Measurements from ENCODE around the gene KCNA3.
"Not testable (repeated sequence)": the region's sequence is repeated elsewhere in the genome, so short reads cannot be mapped to it uniquely, and the experiment has no call there.

Gene KCNA3

DNA sequence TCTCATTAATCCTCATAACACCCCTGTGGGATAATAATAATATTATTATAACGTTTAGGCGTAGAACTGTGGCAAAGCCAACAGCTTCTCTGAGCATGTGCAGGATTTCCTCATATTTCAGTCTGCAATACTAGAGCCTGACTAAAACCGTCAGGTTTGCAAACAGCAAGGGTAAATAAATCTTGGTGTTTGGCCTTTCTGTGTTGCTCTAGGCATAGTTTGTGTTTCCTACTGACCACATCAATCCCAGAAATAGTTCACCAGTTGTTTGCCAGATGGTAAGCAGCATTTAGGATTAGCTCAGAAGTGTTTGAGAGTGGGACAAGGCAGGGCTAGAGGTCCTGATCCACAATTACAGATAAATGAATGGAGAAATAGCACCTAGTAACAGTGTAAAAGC is 2.8 kb upstream of the KCNA3 start:
- no peak for DNase-seq

DNA sequence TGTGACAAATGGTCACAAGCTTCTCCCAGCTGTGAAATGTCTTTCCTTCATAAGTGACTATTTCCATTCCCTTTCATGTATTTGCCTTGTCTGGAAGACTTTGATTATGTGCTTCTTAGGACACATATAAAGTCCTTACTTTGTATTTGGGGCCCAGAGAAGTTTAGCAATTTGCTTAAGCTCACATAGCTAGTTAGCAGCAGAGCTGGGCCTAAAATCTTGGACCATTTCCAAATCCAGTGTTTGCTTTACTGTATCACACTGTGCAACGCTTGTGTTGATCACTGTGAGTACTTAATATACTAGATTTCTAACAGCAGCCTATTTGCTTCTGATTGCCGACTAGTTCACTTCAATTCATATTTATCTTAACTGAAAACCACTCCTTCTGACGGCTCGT is 2.2 kb upstream of the KCNA3 start:
- no peak for DNase-seq

DNA sequence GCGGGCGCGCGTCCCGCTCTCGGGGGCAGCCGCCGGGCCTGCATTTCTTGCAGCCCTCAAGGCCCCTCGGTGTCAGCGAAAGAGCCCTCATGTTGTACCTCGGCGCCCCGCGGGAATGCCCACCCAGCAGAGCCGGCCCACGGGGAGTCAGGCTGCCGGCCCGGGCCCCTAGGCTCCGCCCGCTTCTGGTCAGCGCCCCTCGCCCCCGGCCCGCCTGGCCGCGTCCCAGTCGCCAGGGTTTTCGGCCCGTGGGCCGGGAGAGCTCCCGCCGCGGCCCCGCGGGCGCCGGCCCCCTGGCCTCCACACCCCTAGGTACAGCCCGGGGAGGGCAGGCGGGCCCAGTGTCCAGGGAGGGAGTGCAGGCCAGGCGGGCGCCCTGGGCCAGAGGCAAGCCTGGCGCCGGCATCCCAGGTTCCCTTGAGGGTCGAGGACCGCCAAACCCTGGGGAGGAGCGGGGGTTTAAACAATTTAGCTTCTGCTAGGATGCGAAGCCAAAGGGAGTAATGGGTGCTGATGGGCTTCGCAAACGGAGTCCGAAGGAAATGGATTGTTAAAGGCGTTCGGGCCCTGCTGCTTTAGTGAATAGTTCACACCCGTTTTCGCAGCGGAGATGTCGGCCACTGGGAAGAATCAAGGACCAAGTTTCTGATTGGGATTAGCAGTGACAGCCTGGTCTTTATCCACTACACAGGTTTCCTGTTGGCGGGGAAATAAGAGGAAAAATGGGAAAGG is 486 bp upstream of the KCNA3 start:
- no peak for DNase-seq

DNA sequence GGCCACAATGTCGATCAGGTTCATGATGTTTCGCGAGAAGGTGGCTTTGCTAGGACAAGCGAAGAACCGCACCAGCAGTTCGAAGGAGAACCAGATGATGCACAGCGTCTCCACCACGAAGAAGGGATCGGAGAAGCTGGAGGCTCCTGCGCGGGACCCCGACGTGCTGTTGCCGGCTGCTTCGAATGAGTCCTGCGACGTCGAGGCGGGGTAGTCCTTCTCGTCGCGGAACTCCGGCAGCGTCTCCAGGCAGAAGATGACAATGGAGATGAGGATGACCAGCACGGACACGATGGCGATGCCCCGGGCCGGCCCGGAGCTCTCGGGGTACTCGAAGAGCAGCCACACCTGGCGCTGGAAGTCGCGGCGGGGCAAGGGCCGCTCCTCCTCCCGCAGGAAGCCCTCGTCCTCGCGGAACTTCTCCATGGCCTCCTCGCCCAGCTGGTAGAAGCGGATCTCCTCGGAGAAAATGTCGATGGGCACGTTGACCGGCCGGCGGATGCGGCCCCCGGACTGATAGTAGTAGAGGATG is 869 bp downstream of the KCNA3 start:
- no peak for DNase-seq

DNA sequence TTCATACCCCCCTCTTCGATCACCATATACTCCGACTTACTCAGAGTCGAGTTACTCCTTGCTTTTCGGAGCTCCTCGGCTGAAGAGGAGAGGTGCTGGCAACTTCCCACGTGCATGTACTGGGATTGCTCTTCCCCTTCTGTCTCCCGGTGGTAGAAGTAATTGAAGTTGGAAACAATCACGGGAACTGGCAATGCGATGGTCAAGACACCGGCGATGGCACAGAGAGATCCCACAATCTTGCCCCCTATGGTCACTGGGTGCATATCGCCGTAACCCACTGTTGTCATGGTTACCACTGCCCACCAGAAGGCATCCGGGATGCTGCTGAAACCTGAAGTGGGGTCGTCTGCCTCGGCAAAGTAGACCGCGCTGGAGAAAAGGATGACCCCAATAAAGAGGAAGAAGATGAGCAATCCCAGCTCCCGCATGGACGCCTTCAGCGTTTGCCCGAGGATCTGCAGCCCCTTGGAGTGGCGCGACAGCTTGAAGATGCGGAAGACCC is 1.5 kb downstream of the KCNA3 start:
- no peak for DNase-seq

DNA sequence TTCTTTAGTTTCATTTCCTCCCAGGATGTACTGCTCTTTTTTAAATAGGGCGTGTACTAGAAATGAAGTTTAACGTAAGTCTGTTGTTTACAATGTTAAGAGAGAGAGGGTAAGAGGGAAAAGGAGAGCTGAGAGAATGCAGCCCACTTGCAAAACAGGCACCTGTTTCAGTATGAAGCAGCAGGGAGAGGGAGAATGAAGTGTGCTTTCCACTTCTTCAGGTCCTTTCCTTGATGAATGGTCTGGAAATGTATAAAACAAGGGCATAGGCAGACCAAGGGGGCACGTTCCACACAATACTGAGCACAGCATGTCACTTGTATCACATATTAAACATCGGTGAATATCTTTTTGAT is 2.0 kb downstream of the KCNA3 start:
- no peak for DNase-seq

DNA sequence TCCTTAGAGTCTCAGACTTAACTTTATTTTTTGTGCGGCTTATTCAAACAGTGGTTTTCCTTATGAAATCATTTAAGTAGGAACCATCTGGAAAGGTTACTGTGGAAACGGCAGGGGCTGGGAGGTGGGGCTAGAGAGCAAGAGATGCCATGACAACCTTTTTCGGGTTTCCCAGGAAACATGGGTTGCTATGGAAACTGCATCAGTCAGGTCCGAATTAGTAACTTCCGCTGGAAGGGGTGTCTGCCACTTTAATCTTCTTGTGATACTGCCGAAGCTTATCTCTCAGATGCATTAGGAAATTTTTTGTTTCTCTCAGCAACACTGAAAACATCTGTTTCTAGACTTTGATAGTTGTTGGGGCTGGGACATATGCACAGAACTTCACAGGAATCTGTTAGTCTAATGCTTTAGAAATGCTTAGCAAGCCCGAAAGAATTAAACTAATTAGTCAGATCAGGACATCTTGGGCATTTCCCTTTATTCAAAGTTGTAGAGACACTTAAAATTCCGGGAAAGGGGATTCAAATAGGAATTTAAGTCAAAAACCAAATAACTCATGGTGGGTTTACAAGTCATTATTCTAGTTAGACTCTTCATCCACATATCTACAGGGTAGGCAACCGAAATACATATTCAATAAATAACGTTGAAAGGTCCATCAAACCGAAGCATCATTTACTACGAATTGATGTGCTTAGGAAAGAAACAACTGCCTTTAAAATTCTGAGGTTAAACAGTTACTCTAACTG is 2.6 kb downstream of the KCNA3 start:
- DNase-seq = no peak

DNA sequence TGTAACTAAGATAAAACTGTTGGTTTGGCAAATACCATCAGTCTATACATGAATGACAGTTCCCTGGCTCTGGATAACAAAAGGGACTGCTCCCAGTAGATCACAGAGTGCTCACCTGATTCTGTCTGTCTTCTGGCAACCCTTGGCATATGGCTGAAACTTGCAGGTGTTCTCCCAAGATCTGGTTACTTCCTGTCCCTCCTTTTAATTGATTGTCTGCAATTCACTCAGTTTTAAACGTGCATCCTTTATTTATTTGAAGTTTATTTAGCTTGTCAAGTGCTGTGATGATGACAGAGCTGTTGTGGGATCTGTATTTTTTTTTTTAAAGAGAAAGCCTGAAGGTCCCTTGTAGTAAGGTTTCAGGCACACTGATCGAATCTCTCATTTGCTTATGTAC is 3.4 kb downstream of the KCNA3 start:
- DNase-seq = no peak

DNA sequence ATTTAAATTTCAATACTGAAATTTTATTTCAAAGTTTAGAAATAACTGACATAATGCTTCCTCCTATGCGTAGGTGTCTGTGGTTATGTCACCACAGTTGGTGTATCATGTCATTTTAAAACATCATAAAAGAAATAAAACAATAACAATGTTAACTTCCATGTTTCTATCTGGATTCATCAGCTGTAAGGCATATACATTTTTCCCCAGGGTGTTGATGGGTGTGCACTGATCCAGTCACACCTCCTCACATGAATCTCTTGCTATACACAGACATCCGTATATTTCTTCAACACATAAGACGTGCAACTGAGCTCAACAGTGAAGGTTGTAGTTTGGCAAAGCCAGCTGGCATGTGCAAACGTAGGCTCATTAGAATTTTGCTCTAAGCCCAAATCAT is 6.2 kb downstream of the KCNA3 start:
- no peak for DNase-seq

DNA sequence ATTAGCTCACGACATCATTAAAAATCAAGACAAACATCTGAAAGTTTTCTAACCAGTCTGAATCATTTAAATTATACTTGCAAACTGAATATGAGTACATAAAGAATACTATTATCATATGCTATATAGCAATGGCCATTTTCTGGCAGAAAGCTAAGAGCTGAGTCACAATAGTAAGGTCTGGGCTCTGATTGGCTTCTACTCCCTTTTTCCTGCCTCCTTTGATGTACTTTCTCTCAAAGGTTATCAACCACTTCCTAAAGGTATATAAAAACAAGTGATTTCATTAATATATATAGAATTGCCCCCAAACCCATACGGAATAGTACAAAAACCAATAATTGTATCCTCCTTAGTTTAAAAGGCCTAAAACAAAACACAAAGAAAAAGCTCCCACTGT is 7.0 kb downstream of the KCNA3 start:
- DNase-seq = no peak

DNA sequence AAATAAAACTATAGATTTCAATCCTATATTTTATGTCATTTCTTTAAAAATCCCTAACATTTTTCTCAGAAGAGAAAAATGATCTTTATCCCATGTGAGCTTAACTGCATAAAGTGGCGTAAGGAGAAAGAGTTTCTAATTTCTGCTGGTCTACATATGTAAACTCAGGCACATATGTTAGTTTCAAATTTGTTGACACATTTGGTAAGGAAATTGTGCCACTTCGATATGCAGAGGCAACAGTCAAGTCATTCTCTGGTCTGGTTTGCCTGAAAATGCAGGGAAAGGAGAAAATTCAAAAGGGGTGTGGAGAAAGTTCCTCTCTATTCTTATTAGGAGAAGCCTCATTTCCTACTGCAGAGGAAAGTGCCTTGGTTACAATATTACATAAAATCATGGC is 11.5 kb downstream of the KCNA3 start:
- DNase-seq = no peak

DNA sequence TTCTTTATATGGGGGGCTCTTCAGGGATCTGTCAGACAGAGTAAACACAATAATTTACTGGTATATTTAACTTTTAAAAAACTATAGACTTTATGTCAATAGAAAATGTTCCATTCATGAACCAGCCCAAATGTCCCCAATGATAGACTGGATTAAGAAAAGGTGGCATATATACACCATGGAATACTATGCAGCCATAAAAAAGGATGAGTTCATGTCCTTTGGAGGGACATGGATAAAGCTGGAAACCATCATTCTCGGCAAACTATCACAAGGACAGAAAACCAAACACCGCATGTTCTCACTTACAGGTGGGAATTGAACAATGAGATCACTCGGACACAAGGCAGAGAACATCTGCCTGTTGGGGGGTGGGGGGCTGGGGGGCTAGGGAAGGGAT is 15.2 kb downstream of the KCNA3 start:
- DNase-seq = not testable (repeated sequence)

DNA sequence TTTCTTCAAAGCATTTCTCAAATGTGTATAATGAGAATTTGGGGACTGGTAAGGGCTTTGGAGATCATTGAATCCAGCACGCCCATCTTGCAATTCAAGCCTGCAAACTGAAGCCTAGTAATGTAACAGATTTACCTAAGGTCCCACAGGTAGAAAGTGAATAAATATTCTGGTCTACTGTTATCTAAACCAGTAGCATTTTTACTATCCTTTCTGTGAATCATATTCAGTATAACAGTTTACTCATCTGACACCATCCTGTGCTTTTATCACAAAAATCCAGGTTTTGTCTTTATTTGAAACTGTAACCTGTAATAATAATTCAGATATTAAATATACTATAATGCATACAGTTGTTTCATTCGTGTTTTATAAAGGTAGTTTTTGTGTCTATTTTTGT is 17.4 kb downstream of the KCNA3 start:
- DNase-seq = no peak

DNA sequence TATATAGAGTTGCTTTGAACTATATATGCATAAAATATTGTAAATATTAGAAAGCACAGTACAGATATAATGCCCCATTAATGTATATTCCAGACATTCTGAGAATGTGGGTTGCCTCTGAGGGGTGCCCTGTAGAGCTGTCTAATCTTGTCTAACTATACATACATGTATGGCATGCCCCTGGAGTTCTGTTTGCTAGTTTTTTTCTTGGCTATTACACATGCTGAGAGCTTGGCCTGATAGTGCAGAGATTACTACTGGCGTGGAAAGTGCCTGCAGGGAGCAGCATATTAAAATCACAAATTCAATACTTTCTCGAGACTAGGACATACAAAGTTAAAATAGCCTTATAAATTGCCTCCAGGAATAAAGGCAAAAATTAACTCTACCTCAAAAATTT is 24.1 kb downstream of the KCNA3 start:
- no peak for DNase-seq

DNA sequence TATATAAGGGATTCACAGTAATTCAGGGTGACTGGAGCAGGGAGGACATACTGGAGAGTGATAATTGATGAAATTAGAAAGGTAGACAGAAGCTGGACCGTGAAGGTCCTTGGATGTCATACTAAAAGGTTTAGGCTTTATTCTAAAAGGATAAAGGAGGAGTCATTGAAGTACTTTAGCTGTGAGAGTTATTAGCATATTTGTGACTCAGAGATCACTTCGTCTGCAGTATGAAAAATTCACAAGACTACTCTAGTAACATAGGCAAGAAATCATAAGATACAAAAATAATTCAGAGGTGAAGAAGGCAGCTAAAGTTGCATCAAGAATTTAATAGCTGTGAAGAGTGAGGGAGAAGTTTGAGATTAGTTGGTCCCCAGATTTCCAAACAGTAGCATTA is 26.3 kb downstream of the KCNA3 start:
- no peak for DNase-seq

DNA sequence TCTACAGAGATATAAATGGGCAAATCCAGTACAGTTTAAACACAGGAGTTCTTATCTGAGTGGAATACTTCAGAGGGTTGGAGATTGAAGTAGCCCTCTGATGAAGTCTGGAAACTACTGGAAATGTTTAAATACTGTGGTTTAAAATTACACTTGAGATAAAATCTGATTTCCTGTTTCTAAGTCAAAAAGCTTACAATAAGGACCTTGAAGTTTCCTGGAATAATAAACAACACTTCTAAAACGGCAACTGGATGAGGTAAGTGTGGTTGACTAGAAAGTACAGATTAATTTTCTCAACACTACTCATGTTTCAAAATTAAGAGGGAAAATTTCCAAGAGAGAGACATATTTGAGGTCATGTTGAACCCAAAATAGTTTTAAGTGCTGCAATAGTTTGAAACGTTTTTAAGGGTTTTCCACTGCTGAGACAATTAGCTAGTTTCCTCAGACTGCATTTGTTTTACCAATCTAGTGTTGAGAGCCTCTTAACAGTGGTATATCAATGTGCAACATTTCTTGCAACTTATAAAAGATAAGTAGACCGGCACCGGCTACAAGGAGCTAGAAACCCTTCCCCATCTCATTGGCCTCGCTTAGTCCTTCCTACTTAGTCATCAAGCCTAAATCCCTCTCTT is 27.4 kb downstream of the KCNA3 start:
- DNase-seq = no peak

DNA sequence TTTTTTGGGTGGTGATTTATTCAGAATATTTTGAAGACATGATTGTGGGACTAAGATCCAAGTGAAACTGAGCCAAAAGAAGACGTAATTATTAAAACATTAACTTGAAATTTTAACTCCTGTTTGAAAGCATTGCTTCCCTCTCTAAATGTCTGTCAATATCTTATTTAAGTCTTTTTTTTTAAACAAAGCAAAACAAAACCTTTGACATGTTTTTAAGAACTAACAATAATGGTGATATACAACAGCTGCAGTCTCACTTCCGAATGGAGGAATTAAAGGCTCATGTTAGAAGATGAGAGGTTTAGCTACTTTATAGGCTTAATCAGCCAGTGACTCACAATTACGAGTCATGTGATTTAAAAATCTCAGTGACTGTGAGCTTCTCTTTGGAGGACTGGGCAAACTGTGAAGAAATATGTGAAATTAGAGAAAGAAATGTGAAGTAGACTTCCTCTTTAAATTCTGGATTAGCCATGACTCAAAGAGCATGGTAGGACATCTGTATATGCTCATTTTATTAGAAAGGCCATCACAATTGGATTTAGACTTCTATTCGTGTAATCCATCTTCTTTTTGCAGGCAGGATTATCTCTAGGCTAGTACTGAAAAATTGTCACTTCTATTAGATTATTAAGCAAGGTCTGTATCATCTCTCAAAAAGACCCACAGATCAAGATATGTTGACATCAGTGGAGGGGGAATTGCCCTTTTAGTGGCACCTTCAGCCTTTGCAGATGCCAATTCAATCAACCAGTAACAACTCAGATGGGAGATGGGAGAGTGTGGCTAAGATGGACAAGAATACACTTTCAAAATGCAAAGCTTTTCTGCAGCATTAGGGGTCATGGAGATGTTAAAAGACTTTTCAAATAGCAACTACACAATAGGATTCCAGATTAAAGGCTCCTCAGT is 28.7 kb downstream of the KCNA3 start:
- DNase-seq = no peak

DNA sequence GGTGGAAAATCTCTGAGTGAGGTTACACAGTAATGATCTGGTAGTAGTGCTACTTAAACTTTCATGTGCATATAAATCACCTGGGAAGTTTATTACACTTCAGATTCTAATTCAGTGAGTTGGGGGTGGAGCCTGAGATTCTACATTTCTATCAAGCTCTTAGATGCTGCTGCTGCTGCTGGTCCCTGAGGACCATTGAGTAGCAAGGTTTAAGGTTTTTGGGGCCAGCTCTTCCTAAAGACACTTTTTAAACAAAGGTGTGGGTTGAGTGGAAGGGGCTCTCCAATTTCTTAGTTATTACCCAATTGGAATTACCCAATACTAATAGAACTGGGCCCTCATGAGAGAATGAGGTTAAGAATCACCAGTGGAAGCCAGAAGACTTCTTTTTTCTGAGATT is 29.5 kb downstream of the KCNA3 start:
- DNase-seq = no peak

DNA sequence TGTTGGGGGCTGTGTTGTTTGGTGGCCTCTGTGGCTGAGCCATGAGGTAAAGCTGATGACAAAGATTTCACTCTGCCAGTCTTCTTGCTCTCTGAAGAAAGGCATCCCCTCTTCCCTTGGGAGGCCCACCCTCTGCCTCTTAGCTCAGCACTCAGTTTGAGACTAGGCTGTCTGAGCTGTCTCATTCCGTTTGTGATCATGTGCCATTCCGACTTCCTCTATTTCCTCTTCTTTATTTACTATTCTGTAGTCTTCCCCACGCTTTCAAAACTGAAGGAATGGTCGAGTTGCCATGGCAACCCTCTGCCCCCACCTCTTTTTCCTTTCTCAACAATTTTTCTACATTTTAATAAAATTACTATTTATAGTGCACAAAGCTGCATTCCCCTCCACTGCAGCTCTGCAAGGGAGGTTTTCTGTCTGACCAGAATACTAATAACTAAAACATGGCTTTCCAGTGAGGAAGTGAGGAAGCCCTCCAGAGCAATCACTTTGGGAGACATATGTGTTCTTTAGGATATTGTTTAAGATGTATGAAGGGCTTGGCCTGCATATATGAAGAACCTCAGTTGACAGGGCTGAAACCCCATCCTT is 30.8 kb downstream of the KCNA3 start:
- no peak for DNase-seq

DNA sequence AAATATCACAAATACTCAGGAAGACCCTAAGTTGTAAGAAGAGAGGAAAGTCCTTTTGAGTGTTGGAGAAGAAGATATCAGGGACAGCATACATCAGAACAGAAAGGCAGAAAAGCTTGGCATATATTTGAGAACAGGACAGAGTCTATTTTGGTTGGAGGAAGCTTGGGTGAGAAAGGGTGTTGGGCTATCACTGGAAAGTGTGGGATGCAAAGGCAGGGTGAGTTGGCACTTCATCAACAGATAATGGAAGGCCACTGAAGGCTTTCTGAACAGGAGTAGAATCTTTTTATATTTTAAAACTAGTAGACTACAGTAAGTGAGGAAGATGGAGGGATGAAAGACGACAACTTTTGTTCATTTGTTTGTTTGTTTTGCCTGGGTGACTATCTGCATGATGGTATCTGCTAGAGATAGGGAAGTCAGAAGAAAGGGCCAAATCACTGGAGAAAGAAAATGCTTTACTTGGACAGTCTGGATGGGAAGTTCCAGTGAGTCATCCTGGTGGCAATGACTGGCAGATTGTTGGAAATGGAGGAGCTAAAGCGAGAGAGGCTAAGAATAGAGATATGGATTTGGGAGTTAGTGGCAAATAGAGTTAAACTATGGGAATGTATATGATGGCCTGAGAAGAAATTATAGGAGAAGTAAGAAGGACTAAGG is 34.9 kb downstream of the KCNA3 start:
- DNase-seq = no peak

DNA sequence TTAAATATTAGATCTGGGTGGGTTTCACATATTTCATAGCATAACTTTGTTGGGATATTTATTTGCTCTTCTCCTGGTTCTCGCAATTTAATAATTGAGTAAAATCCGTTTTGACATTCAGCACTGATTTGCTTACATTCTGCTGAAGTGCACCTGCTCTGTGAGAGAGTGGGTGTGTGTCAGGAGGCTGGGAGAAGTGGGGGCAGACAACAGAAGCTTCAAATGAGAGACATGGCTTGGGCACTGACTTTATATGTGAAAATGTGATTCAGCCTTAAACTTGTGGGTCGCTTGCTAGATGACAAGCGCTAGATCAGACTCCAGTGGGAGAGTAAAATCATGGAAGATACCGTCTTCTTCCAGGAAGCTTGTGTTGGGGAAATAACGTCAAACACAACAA is 36.2 kb downstream of the KCNA3 start:
- DNase-seq = no peak

DNA sequence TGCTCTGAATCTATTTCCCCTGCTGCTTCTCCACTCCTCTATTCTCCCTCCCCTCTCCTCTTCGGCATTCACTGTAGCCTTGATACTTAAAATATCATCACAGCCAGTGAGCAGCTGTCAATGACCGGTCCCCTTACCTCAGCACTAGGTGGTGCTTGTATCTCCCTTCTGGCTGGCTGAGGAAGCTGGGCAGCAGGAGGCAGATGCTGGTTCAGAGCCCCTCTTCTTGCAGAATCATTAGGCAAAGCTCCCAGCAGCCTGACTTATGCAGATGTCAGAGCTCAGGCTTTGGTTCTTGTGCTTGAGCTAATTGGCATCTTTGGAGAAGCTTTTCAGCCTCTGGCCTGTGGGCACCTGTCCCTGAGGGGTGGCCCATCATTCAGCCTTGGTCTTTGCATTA is 36.7 kb downstream of the KCNA3 start:
- no peak for DNase-seq

All from amniotic stem cell (primary cell).